Mesendoderm (in vitro differentiated cells): ENCODE data around the gene NUP107.

Source experiments
- DNase-seq: peaks from one replicate; pipeline ENCODE4 v3.0.0; 2013
- H2AK5ac ChIP-seq: 2 replicates; pipeline ENCODE4 v1.6.1; 2013; ENCODE audit warnings: low read length, inconsistent platforms
- H2BK120ac ChIP-seq: 2 replicates; pipeline ENCODE4 v1.6.1; 2013; ENCODE audit warnings: low read depth, mild to moderate bottlenecking, low read length, moderate library complexity, mixed read lengths
- H2BK15ac ChIP-seq: replicated peaks from 2 replicates; pipeline ENCODE4 v1.6.1; 2013; ENCODE audit warnings: low read depth, mild to moderate bottlenecking, moderate library complexity
- H2BK5ac ChIP-seq: 2 replicates; pipeline ENCODE4 v1.6.1; 2013; ENCODE audit warnings: low read length, inconsistent platforms
- H3K18ac ChIP-seq: 2 replicates; pipeline ENCODE4 v1.6.1; 2013; ENCODE audit warnings: mild to moderate bottlenecking, low read length, mixed read lengths
- H3K23ac ChIP-seq: one replicate; pipeline ENCODE4 v1.6.1; 2013; ENCODE audit warnings: low read length
- H3K27ac ChIP-seq: 2 replicates; pipeline ENCODE4 v1.5.1; 2013; ENCODE audit warnings: low read depth, mild to moderate bottlenecking, inconsistent platforms, low read length, moderate library complexity
- H3K27me3 ChIP-seq: 2 replicates; pipeline ENCODE4 v1.6.1; 2013; ENCODE audit warnings: low read length, control low read depth, mild to moderate bottlenecking, inconsistent platforms; ENCODE audit not compliant: insufficient read depth, poor library complexity
- H3K36me3 ChIP-seq: 2 replicates; pipeline ENCODE4 v1.6.1; 2013; ENCODE audit warnings: low read length, inconsistent platforms; ENCODE audit not compliant: control insufficient read depth, insufficient read depth
- H3K4ac ChIP-seq: one replicate; pipeline ENCODE4 v1.6.1; 2013; ENCODE audit warnings: low read depth, mild to moderate bottlenecking, low read length, moderate library complexity
- H3K4me1 ChIP-seq: 2 replicates; pipeline ENCODE4 v1.6.1; 2013; ENCODE audit warnings: low read depth, low read length, inconsistent platforms; ENCODE audit not compliant: control insufficient read depth
- H3K4me2 ChIP-seq: 2 replicates; pipeline ENCODE4 v1.6.1; 2013; ENCODE audit warnings: low read length
- H3K4me3 ChIP-seq: 2 replicates; pipeline ENCODE4 v1.5.1; 2013; ENCODE audit warnings: mild to moderate bottlenecking, low read length
- H3K56ac ChIP-seq: one replicate; pipeline ENCODE4 v1.6.1; 2013; ENCODE audit warnings: low read length
- H3K79me1 ChIP-seq: 2 replicates; pipeline ENCODE4 v1.6.1; 2013; ENCODE audit warnings: low read length, inconsistent platforms
- H3K79me2 ChIP-seq: 2 replicates; pipeline ENCODE4 v1.6.1; 2013; ENCODE audit warnings: mild to moderate bottlenecking, low read length; ENCODE audit not compliant: control insufficient read depth, insufficient read depth
- H3K9ac ChIP-seq: 2 replicates; pipeline ENCODE4 v1.6.1; 2013; ENCODE audit warnings: low read length, inconsistent platforms
- H4K5ac ChIP-seq: one replicate; pipeline ENCODE4 v1.6.1; 2013; ENCODE audit warnings: low read length
- H4K8ac ChIP-seq: one replicate; pipeline ENCODE4 v1.6.1; 2013; ENCODE audit warnings: low read depth, mild to moderate bottlenecking, control low read depth, low read length, moderate library complexity
- WGBS: extraction: QIAGEN DNeasy Blood & Tissue Kit; methylation state at CpG from one replicate; pipeline ENCODE4 v1.1.7; 2013; ENCODE audit warnings: low lambda C conversion rate, missing lambda C conversion rate; ENCODE audit not compliant: insufficient coverage; ENCODE audit errors: extremely low coverage; 5-methylcytosine and 5-hydroxymethylcytosine counted together

NUP107 gene

GRCh38 chr12:68641138-68641537, 45.6 kb upstream of the NUP107 start:
- H2AK5ac ChIP-seq = no peak overlapping the region
- H3K4me2 ChIP-seq = no peak overlapping the region
- H2BK15ac ChIP-seq = no peak overlapping the region
- no peak for DNase-seq
- H3K56ac ChIP-seq = no peak overlapping the region
- no peak overlapping the region for H2BK120ac ChIP-seq
- no peak overlapping the region for H3K9ac ChIP-seq
- H2BK5ac ChIP-seq = no peak overlapping the region
- H3K79me2 ChIP-seq = peaks cover 25% of the 10 kb centered on the region
- no peak overlapping the region for H3K27ac ChIP-seq
- H3K4me3 ChIP-seq = no peak overlapping the region
- no peak overlapping the region for H3K4ac ChIP-seq
- H4K8ac ChIP-seq = no peak overlapping the region
- H3K23ac ChIP-seq = no peak overlapping the region
- WGBS = no CpG with 5 or more reads among the region's 5 CpGs
- no peak overlapping the region for H3K18ac ChIP-seq
- no peaks in the 10 kb centered on the region for H3K4me1 ChIP-seq
- H3K79me1 ChIP-seq = peaks cover 8% of the 10 kb centered on the region
- no peaks in the 10 kb centered on the region for H3K27me3 ChIP-seq
- H3K36me3 ChIP-seq = no peaks in the 10 kb centered on the region
- H4K5ac ChIP-seq = no peak overlapping the region

DNA sequence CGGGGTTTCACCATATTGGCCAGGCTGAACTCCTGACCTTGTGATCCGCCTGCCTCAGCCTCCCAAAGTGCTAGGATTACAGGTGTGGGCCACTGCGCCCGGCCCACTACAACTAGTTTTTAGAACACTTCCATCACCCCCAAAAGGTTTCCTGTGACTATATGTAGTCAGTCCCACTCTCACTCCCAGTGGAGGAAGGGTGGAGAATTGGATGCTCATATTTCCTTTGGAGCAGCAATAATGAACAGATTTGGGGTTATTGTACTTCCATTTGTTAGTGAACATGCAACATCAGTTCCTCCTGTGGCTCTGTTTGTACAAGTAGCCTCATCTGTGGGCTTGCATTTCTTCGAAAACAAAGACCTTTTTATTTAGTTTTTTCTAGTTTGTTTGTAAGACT, 40.3 kb upstream of the NUP107 start:
- Histone ChIP-seq H2AK5ac (no peak overlapping the region), H3K23ac (no peak overlapping the region), H3K9ac (no peak overlapping the region), H2BK120ac (no peak overlapping the region), H3K79me2 (peaks cover 14% of the 10 kb centered on the region), H3K56ac (no peak overlapping the region), H3K27me3 (no peaks in the 10 kb centered on the region), H3K4me3 (no peak overlapping the region), H3K36me3 (no peaks in the 10 kb centered on the region), H2BK15ac (no peak overlapping the region), H3K79me1 (peaks cover 8% of the 10 kb centered on the region), H2BK5ac (no peak overlapping the region), H4K5ac (no peak overlapping the region), H3K4ac (no peak overlapping the region), H3K18ac (no peak overlapping the region), H3K27ac (no peak overlapping the region), H3K4me1 (no peaks in the 10 kb centered on the region), H3K4me2 (no peak overlapping the region), H4K8ac (no peak overlapping the region)
- no CpG with 5 or more reads among the region's 5 CpGs for WGBS
- DNase-seq = no peak

DNA sequence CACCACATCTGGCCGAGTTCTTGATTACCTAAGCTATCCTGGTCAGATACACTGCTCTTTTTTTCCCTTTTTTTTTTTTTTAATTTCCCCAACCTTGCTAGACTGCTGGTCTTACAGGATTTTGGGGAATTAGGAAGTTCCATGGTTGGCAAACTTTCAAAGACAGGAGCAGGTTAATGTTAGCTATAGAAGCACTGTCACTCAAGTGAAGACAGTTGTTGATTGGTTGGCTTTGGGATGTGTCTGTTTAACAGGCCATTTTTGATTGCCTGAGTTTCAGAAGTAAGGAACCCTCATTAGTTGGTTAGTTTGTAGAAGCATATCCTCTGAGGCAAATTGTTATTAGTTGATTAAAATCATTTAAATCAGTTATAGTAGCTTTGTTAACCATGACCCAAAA, 39.3 kb upstream of the NUP107 start:
- no peaks in the 10 kb centered on the region for H3K4me1 ChIP-seq
- no peak overlapping the region for H3K4me3 ChIP-seq
- H3K79me1 ChIP-seq = peaks cover 7% of the 10 kb centered on the region
- H2AK5ac ChIP-seq = no peak overlapping the region
- H3K23ac ChIP-seq = no peak overlapping the region
- no peak overlapping the region for H2BK120ac ChIP-seq
- H3K56ac ChIP-seq = no peak overlapping the region
- H4K5ac ChIP-seq = no peak overlapping the region
- DNase-seq = no peak
- H3K27ac ChIP-seq = no peak overlapping the region
- WGBS = no CpG with 5 or more reads among the region's 1 CpG
- no peak overlapping the region for H2BK5ac ChIP-seq
- H2BK15ac ChIP-seq = no peak overlapping the region
- H3K4me2 ChIP-seq = no peak overlapping the region
- peaks cover 12% of the 10 kb centered on the region for H3K79me2 ChIP-seq
- no peak overlapping the region for H3K4ac ChIP-seq
- H3K27me3 ChIP-seq = no peaks in the 10 kb centered on the region
- no peak overlapping the region for H3K9ac ChIP-seq
- H3K18ac ChIP-seq = no peak overlapping the region
- H3K36me3 ChIP-seq = peaks cover 2% of the 10 kb centered on the region
- no peak overlapping the region for H4K8ac ChIP-seq

GRCh38 chr12:68648179-68648578, 38.6 kb upstream of the NUP107 start:
- peaks cover 8% of the 10 kb centered on the region for H3K79me2 ChIP-seq
- no peak overlapping the region for H3K18ac ChIP-seq
- H3K27ac ChIP-seq = no peak overlapping the region
- no peak overlapping the region for H3K4me2 ChIP-seq
- H3K23ac ChIP-seq = no peak overlapping the region
- peaks cover 2% of the 10 kb centered on the region for H3K36me3 ChIP-seq
- no peak overlapping the region for H2BK120ac ChIP-seq
- H3K9ac ChIP-seq = no peak overlapping the region
- WGBS = no CpG with 5 or more reads among the region's 3 CpGs
- no peak overlapping the region for H2BK5ac ChIP-seq
- H3K56ac ChIP-seq = no peak overlapping the region
- no peak overlapping the region for H3K4ac ChIP-seq
- H4K8ac ChIP-seq = no peak overlapping the region
- H3K27me3 ChIP-seq = no peaks in the 10 kb centered on the region
- DNase-seq = no peak
- peaks cover 4% of the 10 kb centered on the region for H3K79me1 ChIP-seq
- H2BK15ac ChIP-seq = no peak overlapping the region
- H4K5ac ChIP-seq = no peak overlapping the region
- H3K4me1 ChIP-seq = no peaks in the 10 kb centered on the region
- H3K4me3 ChIP-seq = no peak overlapping the region
- H2AK5ac ChIP-seq = no peak overlapping the region

DNA sequence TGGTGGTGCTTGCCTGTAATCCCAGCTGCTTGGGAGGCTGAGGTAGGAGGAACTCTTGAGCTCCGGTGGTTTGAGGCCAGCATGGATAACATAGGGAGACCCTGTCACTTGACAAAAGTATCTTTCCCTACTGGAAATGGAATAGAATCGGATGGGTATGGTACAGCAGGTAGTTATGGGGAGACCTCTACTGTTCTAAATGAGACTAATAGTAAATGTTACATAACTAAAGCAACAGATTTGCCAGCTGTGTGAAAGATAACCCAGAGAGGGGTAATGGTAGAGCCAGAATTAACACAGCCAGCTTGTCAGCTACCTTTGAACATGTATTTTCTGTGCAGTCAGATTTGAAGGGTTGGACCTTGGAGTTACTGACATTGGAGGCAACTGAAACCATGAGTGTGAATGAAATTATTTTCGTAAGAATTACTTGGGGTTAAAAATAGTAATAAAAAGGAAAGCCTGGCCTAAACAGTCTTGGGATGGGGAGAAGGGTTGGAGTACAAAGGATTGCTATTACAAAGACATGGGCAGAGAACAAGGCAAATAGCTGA, 21.7 kb upstream of the NUP107 start:
- no peaks in the 10 kb centered on the region for H3K79me1 ChIP-seq
- no peak overlapping the region for H3K23ac ChIP-seq
- no peak overlapping the region for H3K4me3 ChIP-seq
- H3K36me3 ChIP-seq = no peaks in the 10 kb centered on the region
- no peaks in the 10 kb centered on the region for H3K79me2 ChIP-seq
- no peak overlapping the region for H3K56ac ChIP-seq
- H2BK120ac ChIP-seq = no peak overlapping the region
- no peak overlapping the region for H3K4ac ChIP-seq
- no peak for DNase-seq
- no peaks in the 10 kb centered on the region for H3K4me1 ChIP-seq
- no peak overlapping the region for H2BK5ac ChIP-seq
- H3K18ac ChIP-seq = no peak overlapping the region
- H3K27ac ChIP-seq = no peak overlapping the region
- no peak overlapping the region for H4K5ac ChIP-seq
- H3K4me2 ChIP-seq = no peak overlapping the region
- H2BK15ac ChIP-seq = no peak overlapping the region
- H3K9ac ChIP-seq = no peak overlapping the region
- no peak overlapping the region for H2AK5ac ChIP-seq
- no peaks in the 10 kb centered on the region for H3K27me3 ChIP-seq
- WGBS = no CpG with 5 or more reads among the region's 3 CpGs
- no peak overlapping the region for H4K8ac ChIP-seq

DNA sequence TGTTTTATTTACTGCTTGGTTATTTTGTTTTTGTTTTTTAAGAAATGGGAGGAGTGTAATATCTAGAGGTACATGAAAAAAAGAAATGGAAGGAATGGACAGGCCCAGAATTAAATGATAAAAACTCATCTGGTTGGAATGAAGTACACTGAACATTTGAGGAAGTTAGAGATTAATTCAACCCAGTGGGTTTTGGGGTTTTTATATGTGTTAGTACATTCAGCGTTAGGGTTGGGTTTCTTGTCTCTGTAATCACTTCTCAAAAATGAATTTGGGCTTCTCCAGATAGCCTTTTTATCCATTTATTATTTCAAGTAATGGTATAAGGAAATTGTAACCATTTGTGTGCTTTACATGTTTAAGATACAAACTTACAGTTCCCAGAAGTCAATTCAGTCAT, 19.5 kb upstream of the NUP107 start:
- no peak overlapping the region for H3K27ac ChIP-seq
- H3K4ac ChIP-seq = no peak overlapping the region
- H3K79me2 ChIP-seq = no peaks in the 10 kb centered on the region
- no peak for DNase-seq
- no CpG with 5 or more reads among the region's 1 CpG for WGBS
- H2BK120ac ChIP-seq = no peak overlapping the region
- no peak overlapping the region for H4K5ac ChIP-seq
- H3K56ac ChIP-seq = no peak overlapping the region
- H3K4me2 ChIP-seq = no peak overlapping the region
- no peak overlapping the region for H3K9ac ChIP-seq
- no peak overlapping the region for H3K23ac ChIP-seq
- no peak overlapping the region for H3K18ac ChIP-seq
- H3K36me3 ChIP-seq = no peaks in the 10 kb centered on the region
- H3K27me3 ChIP-seq = no peaks in the 10 kb centered on the region
- H2AK5ac ChIP-seq = no peak overlapping the region
- no peak overlapping the region for H3K4me3 ChIP-seq
- H4K8ac ChIP-seq = no peak overlapping the region
- no peak overlapping the region for H2BK5ac ChIP-seq
- no peaks in the 10 kb centered on the region for H3K79me1 ChIP-seq
- H2BK15ac ChIP-seq = no peak overlapping the region
- H3K4me1 ChIP-seq = no peaks in the 10 kb centered on the region
